H9 (cell line): Measurements from ENCODE around the gene IP6K3. TPM values are rescaled to one million over a fixed set of nuclear protein-coding genes. Genes with fewer than 3 reads are reported as not detected.

Experiments
- DNase-seq: peaks from one replicate; pipeline ENCODE4 v3.0.0-alpha.2; 2017
- H2AFZ ChIP-seq: one replicate; pipeline ENCODE4 v1.6.1; 2013; ENCODE audit warnings: mild to moderate bottlenecking, low read length, control low read depth, moderate library complexity
- H2AK5ac ChIP-seq: 2 replicates; pipeline ENCODE4 v1.6.1; 2013; ENCODE audit warnings: low read length, control low read depth, mixed read lengths; ENCODE audit not compliant: insufficient read length
- H2BK120ac ChIP-seq: one replicate; pipeline ENCODE4 v1.6.1; 2013; ENCODE audit warnings: low read depth, mild to moderate bottlenecking, low read length, control low read depth, inconsistent platforms; ENCODE audit not compliant: poor library complexity, severe bottlenecking
- H2BK12ac ChIP-seq: 2 replicates; pipeline ENCODE4 v1.6.1; 2013; ENCODE audit warnings: low read length, control low read depth, mixed read lengths, low read depth; ENCODE audit not compliant: insufficient read length
- H2BK15ac ChIP-seq: 2 replicates; pipeline ENCODE4 v1.6.1; 2013; ENCODE audit warnings: low read depth, low read length, control low read depth
- H2BK20ac ChIP-seq: one replicate; pipeline ENCODE4 v1.6.1; 2013; ENCODE audit warnings: low read depth, mild to moderate bottlenecking, low read length, control low read depth, inconsistent platforms; ENCODE audit not compliant: poor library complexity, severe bottlenecking
- H2BK5ac ChIP-seq: 2 replicates; pipeline ENCODE4 v1.6.1; 2013; ENCODE audit warnings: low read length, control low read depth, mixed read lengths; ENCODE audit not compliant: insufficient read length
- H3K14ac ChIP-seq: 2 replicates; pipeline ENCODE4 v1.6.1; 2013; ENCODE audit warnings: low read length, control low read depth; ENCODE audit not compliant: insufficient read depth
- H3K18ac ChIP-seq: 2 replicates; pipeline ENCODE4 v1.6.1; 2013; ENCODE audit warnings: low read depth, mild to moderate bottlenecking, mixed read lengths, low read length, control low read depth; ENCODE audit not compliant: insufficient read length
- H3K23ac ChIP-seq: 2 replicates; pipeline ENCODE4 v1.6.1; 2013; ENCODE audit warnings: low read length, control low read depth, mixed read lengths, low read depth; ENCODE audit not compliant: insufficient read length
- H3K23me2 ChIP-seq: 2 replicates; pipeline ENCODE4 v1.6.1; 2013; ENCODE audit warnings: low read depth, mild to moderate bottlenecking, mixed read lengths, low read length, control low read depth; ENCODE audit not compliant: insufficient read length, poor library complexity, severe bottlenecking
- H3K27ac ChIP-seq: 2 replicates; pipeline ENCODE4 v1.5.1; 2013; ENCODE audit warnings: low read length, control low read depth, mixed read lengths, low read depth; ENCODE audit not compliant: insufficient read length
- H3K27me3 ChIP-seq: 2 replicates; pipeline ENCODE4 v1.6.1; 2013; ENCODE audit warnings: low read length, control low read depth, inconsistent platforms; ENCODE audit not compliant: insufficient read depth
- H3K4ac ChIP-seq: 2 replicates; pipeline ENCODE4 v1.6.1; 2013; ENCODE audit warnings: low read depth, mild to moderate bottlenecking, control low read depth, inconsistent platforms, low read length, moderate library complexity
- H3K4me1 ChIP-seq: 2 replicates; pipeline ENCODE4 v1.6.1; 2013; ENCODE audit warnings: low read length, control low read depth, inconsistent platforms; ENCODE audit not compliant: insufficient read depth
- H3K4me2 ChIP-seq: 2 replicates; pipeline ENCODE4 v1.6.1; 2013; ENCODE audit warnings: low read length, control low read depth, mixed read lengths; ENCODE audit not compliant: insufficient read length, insufficient read depth
- H3K56ac ChIP-seq: 2 replicates; pipeline ENCODE4 v1.6.1; 2013; ENCODE audit warnings: low read depth, mild to moderate bottlenecking, mixed read lengths, low read length, control low read depth; ENCODE audit not compliant: insufficient read length
- H3K79me1 ChIP-seq: 2 replicates; pipeline ENCODE4 v1.6.1; 2013; ENCODE audit warnings: low read depth, mild to moderate bottlenecking, moderate library complexity, low read length, control low read depth, inconsistent platforms; ENCODE audit not compliant: insufficient read depth, poor library complexity, severe bottlenecking
- H3K79me2 ChIP-seq: 2 replicates; pipeline ENCODE4 v1.6.1; 2013; ENCODE audit warnings: low read length, control low read depth, inconsistent platforms; ENCODE audit not compliant: insufficient read depth
- H3K9ac ChIP-seq: 2 replicates; pipeline ENCODE4 v1.6.1; 2013; ENCODE audit warnings: low read length, control low read depth, mixed read lengths; ENCODE audit not compliant: insufficient read length; ENCODE audit errors: extremely low read depth
- H3K9me3 ChIP-seq: one replicate; pipeline ENCODE4 v1.6.1; 2013; ENCODE audit warnings: low read depth, low read length, inconsistent platforms; ENCODE audit not compliant: control insufficient read depth
- H3T11ph ChIP-seq: one replicate; pipeline ENCODE4 v1.6.1; 2013; ENCODE audit warnings: mild to moderate bottlenecking, low read length, control low read depth, inconsistent platforms
- H4K20me1 ChIP-seq: one replicate; pipeline ENCODE4 v1.6.1; 2013; ENCODE audit not compliant: control insufficient read depth, insufficient read length, insufficient read depth
- H4K5ac ChIP-seq: 2 replicates; pipeline ENCODE4 v1.6.1; 2013; ENCODE audit warnings: low read depth, mild to moderate bottlenecking, mixed read lengths, low read length, control low read depth; ENCODE audit not compliant: insufficient read length
- H4K8ac ChIP-seq: replicated peaks from 2 replicates; pipeline ENCODE4 v1.6.1; 2013; ENCODE audit warnings: low read length, control low read depth, mixed read lengths, low read depth; ENCODE audit not compliant: insufficient read length
- H4K91ac ChIP-seq: 2 replicates; pipeline ENCODE4 v1.6.1; 2013; ENCODE audit warnings: low read depth, mild to moderate bottlenecking, moderate library complexity, mixed read lengths, low read length, control low read depth; ENCODE audit not compliant: insufficient read length
- H3K27ac Mint-ChIP-seq, 3 experiments: 2 replicates in 2 of 3; 3 replicates in 1 of 3; pipeline ENCODE4 v1.8.0; 2020 to 2021; ENCODE audit warnings: mixed read lengths in 3 of 3, mild to moderate bottlenecking in 1 of 3, moderate library complexity in 1 of 3
- H3K27me3 Mint-ChIP-seq: 2 replicates; pipeline ENCODE4 v1.8.0; 2021; ENCODE audit warnings: low read depth, mild to moderate bottlenecking, moderate library complexity, mixed read lengths
- H3K36me3 Mint-ChIP-seq, 3 experiments: 2 replicates in 2 of 3; 3 replicates in 1 of 3; pipeline ENCODE4 v1.8.0; 2020 to 2021; ENCODE audit warnings: low read depth in 3 of 3, mixed read lengths in 3 of 3; ENCODE audit not compliant: insufficient read depth in 1 of 3
- H3K4me1 Mint-ChIP-seq, 2 experiments: 2 replicates each; pipeline ENCODE4 v1.8.0; 2020; ENCODE audit warnings: mixed read lengths in 2 of 2
- H3K4me3 Mint-ChIP-seq, 2 experiments: 2 replicates in 1 of 2; 3 replicates in 1 of 2; pipeline ENCODE4 v1.8.0; 2020 to 2021; ENCODE audit warnings: mild to moderate bottlenecking in 2 of 2, mixed read lengths in 2 of 2, moderate library complexity in 1 of 2
- H3K9me3 Mint-ChIP-seq, 2 experiments: 2 replicates in 1 of 2; 3 replicates in 1 of 2; pipeline ENCODE4 v1.8.0; 2020; ENCODE audit warnings: mild to moderate bottlenecking in 2 of 2, mixed read lengths in 2 of 2, moderate library complexity in 1 of 2
- WGBS: extraction: QIAGEN DNeasy Blood & Tissue Kit; methylation state at CpG from one replicate; pipeline ENCODE4 v1.1.7; 2013; ENCODE audit warnings: missing lambda C conversion rate, low lambda C conversion rate, mixed read lengths; ENCODE audit not compliant: insufficient read length; ENCODE audit errors: extremely low coverage; 5-methylcytosine and 5-hydroxymethylcytosine counted together
- total RNA-seq: library from RNA; stranded (reverse); gene quantifications from 2 replicates; pipeline ENCODE4 v1.2.1, GENCODE V29; 2021
- TF ChIP-seq, protein P1 (sequence below): fragments of 200-600 bp; sonication (generic); conservative IDR thresholded peaks from 3 replicates; pipeline ENCODE4 v1.8.0; 2021; ENCODE audit warnings: antibody characterized with exemption, mild to moderate bottlenecking

IP6K3 gene
- total RNA-seq, 1 experiment from 2014 or later = 0.46 TPM

DNA sequence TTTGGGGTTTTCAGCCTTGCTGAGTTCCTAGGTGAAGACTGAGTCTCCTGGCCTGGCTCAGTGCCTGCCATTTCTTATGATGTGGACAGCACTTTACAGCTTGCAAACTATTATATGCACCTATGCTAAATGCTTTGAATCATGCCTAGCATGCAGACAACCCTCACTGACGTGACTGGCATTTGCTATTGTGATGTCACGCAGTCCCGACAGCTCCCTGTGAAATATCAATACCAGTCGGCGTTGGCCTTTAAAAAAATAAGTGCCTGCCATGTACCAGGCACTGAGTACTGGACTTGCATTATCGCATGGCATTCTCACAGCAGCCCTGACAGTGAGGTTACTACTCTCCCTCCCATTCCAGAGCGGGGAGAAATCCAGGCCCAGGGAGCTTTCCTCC, 70.7 kb downstream of the IP6K3 start:
- no peaks in the 10 kb centered on the region for H3K9me3 Mint-ChIP-seq
- no peak overlapping the region for H3K27ac Mint-ChIP-seq

More for the DNA sequence above, 70.7 kb downstream of the IP6K3 start:
- TF ChIP-seq, protein P1, sequence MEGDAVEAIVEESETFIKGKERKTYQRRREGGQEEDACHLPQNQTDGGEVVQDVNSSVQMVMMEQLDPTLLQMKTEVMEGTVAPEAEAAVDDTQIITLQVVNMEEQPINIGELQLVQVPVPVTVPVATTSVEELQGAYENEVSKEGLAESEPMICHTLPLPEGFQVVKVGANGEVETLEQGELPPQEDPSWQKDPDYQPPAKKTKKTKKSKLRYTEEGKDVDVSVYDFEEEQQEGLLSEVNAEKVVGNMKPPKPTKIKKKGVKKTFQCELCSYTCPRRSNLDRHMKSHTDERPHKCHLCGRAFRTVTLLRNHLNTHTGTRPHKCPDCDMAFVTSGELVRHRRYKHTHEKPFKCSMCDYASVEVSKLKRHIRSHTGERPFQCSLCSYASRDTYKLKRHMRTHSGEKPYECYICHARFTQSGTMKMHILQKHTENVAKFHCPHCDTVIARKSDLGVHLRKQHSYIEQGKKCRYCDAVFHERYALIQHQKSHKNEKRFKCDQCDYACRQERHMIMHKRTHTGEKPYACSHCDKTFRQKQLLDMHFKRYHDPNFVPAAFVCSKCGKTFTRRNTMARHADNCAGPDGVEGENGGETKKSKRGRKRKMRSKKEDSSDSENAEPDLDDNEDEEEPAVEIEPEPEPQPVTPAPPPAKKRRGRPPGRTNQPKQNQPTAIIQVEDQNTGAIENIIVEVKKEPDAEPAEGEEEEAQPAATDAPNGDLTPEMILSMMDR = no peak
- no peaks in the 10 kb centered on the region for H3K23me2 ChIP-seq
- no peak overlapping the region for H2BK120ac ChIP-seq
- H3K79me2 ChIP-seq = no peaks in the 10 kb centered on the region
- H3K23ac ChIP-seq = no peak overlapping the region
- peaks cover 31 to 78% (median 62%) of the 10 kb centered on the region in 3 experiments for H3K36me3 Mint-ChIP-seq
- H3K4me3 Mint-ChIP-seq = no peak overlapping the region
- H2BK15ac ChIP-seq = no peak overlapping the region
- H3K9ac ChIP-seq = no peak overlapping the region
- no peaks in the 10 kb centered on the region for H3K27me3 ChIP-seq
- no peaks in the 10 kb centered on the region; the same call in 1 of the 2 replicates for H3K27me3 Mint-ChIP-seq
- peaks cover 0 to 9% of the 10 kb centered on the region in 2 experiments; a peak in 2 of 4 replicates for H3K4me1 Mint-ChIP-seq
- H4K5ac ChIP-seq = no peak overlapping the region
- no peaks in the 10 kb centered on the region for H4K20me1 ChIP-seq
- no peaks in the 10 kb centered on the region for H3K4me1 ChIP-seq
- no peak overlapping the region for H2BK5ac ChIP-seq
- no peak overlapping the region for H3K56ac ChIP-seq
- no peak overlapping the region for H3K14ac ChIP-seq
- no peaks in the 10 kb centered on the region for H3K9me3 ChIP-seq
- no peak overlapping the region for H4K8ac ChIP-seq
- H3K79me1 ChIP-seq = no peaks in the 10 kb centered on the region
- no peak overlapping the region for H2AFZ ChIP-seq
- H3K4me2 ChIP-seq = no peak overlapping the region
- H3K18ac ChIP-seq = no peak overlapping the region
- H3K27ac ChIP-seq = no peak overlapping the region
- no peak overlapping the region for H3K4ac ChIP-seq
- no peak overlapping the region for H3T11ph ChIP-seq
- H2AK5ac ChIP-seq = no peak overlapping the region
- H2BK20ac ChIP-seq = no peak overlapping the region
- no peak overlapping the region for H2BK12ac ChIP-seq
- WGBS = no CpG with 5 or more reads among the region's 7 CpGs
- H4K91ac ChIP-seq = no peak overlapping the region
- no peak for DNase-seq
